HG02852 (cell line): ENCODE results near the gene CSKMT.
A peak's percentile ranks its signal among the peaks of the same experiment; 100 is the strongest.
"Not testable (repeated sequence)": the region's sequence is repeated elsewhere in the genome, so short reads cannot be mapped to it uniquely, and the experiment has no call there.

Experiments
- ATAC-seq: cut with Tn5 transposase; IDR thresholded peaks from one replicate; pipeline ENCODE4 v1.9.1; 2021; ENCODE audit warnings: mild to moderate bottlenecking, moderate library complexity; ENCODE audit not compliant: unreplicated experiment

The CSKMT gene

DNA sequence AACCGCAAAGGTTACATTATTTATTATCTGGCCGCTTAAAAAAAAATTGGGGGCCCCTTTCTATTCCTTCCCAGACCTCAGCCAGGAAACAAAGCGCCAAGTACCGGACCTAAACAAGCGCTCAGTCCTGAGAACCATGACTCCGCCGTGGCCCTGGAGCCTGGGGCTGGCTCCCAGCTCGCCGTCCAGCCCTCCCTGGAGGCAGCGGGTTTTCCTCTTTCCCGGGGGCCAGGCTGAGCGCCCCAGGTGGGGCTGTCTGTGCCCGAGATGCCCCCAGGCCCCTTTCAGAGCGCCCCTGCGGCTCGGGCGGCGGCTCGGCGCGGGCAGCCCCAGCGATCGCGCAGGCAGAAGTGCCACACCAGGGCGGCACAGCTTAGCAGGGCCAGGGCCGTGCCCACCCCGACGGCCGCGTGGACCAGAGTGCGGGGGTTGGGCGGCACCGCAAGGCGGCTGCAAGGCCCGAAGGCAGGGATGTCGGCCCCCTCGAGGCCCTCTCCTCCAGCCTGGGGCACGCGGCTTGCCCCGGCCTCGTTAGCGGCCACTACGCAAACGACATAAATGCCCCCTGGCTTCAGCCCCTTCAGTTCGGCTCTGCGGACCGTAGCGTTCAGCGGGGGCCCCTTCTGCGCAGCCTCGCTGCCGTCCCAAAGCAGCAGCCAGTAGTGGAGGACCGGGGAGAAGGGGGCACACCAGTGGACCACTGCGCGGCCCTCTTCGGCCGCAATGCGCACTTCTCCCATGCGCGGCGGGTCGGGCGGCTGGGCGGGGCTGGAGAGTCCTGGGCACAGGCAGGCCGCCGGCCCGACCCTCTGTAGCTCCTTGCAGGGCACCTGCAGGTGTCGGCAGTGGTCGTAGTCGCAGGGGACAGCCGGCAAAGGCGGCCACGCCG is 22.6 kb downstream of the CSKMT start:
- no peak for ATAC-seq

DNA sequence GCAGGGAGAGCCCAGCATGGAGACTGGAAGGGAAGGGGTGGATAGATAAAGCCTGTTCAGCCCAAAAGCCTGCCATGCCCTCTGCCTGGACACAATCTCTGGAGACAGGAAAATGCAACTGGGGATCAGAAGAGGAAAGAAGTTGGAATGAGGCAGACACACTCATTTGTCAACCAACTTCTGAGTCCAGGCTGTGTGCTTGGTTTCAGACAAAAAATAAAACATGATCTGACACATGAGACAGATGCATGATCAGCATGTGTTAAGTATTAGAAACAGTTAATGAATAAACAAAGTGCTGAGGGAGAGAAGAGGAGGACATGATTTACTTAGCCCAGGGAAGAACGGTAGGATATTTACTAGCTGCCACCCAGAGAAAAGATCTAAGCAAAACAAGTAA is 23.4 kb downstream of the CSKMT start:
- ATAC-seq: no peak

DNA sequence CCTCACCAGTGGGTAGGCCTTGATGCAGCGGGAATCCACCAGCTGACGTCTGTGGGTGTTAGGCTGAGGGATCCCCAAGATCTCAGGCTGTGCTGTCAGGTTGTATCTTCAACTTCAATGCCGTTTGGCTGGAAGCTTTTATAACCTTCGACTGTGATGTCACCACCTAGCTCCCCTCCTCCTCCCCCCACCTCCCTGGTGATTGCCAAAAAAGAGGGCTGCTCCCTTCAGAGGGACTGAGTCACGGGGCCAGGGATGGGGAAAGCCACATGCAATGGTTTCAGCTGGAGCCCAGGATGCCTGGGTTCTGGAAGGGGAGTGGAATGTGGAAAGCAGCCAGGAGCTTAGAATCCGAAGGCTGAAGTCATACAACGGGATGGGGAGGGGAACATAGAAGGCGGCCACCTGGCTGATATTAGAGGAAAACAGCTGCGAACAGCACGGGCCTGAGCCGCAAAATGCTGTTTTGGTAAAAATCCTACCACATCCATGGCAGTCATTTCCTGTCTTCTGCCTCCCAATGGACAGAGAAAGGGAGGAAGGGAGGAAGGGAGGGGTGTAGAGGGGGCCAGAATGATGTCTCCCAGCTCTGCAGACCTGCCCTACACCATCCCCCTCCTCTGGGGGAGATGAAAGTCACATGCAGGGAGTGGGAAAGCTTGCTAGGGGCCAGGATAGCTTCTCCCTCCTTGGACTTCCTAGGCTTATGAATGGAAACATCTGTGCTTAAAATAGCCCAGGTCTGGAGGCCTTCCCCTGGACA is 24.5 kb downstream of the CSKMT start, which contains the start of gene LRRN4CL:
Gene LRRN4CL (minus strand): TSS at position 110 of the 763 bp plus-strand sequence. CDS start 1,022 bp downstream, outside the sequence.
- ATAC-seq: no peak

DNA sequence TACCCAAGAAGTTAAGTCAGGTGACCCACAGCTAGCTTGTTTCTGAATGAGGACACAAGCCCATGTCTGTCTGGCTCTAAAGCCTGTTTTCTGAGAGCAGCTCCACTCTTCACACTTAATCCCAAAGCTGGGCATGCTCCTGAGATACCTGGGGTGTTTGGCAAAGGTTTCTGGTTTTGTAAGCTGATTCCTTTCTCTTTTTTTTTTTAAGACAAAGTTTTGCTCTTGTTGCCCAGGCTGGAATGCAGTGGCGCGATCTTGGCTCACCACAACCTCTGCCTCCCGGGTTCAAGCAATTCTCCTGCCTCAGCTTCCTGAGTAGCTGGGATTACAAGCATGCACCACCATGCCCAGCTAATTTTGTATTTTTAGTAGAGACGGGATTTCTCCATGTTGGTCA is 28.5 kb downstream of the CSKMT start:
- ATAC-seq: not testable (repeated sequence)

DNA sequence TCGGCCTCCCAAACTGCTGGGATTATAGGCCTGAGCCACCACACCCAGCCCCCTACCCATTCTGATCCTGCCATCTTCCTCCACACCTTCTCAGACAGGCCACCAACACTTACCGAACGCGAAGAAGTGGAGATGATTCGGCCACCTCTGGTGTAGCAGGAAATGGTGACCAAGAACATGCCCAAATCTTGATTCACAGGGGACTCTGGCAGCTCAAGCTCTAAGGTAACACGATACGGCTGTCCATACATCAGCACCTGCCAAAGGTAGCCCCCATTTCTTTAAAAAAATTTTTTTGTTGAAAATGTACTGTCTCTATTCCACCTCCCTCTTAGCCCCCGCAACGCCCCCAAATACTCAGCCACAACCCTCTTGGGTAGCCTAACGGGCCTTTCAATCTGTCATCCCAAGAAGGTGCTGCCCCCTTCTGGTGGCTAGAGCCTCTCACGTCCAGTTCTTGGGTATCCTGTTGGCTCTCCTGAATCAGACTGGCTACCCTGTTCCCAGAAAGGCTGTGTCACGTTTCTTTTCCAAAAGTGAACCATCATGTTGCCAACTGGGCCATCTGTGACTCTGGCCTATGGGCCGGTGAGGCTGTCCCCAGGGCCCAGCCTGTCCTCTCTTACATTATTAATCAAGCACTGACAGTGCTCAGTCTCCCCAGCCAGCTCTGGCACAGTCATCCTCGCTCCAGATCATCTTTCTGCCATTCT is 29.5 kb downstream of the CSKMT start:
- no peak for ATAC-seq

DNA sequence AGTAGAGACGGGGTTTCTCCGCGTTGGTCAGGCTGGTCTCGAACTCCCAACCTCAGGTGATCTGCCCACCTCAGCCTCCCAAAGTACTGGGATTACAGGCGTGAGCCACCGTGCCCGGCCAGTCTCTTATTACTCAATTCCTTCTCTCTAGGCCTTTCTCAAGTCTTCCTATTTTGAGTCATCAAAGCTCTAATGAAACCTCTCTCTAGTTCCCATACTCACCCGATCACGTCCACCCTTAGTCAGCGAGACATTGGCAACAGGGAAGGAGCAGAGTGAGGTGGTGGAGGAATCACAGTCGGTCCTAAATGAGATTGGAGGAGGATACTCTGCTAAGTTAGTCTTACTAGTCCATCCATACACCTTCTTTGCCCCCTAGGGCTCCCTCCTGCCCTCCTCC is 37.1 kb downstream of the CSKMT start:
- ATAC-seq: no peak

DNA sequence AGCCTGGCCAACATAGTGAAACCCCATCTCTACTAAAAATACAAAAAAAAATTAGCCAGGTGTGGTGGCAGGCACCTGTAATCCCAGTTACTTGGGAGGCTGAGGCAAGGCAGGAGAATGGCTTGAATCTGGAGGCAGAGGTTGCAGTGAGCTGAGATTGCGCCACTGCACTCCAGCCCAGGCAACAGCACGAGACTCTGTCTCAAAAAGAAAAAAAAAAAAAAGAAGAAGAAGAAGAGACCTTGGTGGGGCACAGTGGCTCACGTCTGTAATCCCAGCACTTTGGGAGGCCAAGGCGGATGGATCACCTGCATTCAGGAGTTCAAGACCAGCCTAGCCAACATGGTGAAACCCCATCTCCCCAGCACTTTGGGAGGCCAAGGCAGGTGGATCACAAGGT is 38.8 kb downstream of the CSKMT start:
- not testable (repeated sequence) for ATAC-seq

DNA sequence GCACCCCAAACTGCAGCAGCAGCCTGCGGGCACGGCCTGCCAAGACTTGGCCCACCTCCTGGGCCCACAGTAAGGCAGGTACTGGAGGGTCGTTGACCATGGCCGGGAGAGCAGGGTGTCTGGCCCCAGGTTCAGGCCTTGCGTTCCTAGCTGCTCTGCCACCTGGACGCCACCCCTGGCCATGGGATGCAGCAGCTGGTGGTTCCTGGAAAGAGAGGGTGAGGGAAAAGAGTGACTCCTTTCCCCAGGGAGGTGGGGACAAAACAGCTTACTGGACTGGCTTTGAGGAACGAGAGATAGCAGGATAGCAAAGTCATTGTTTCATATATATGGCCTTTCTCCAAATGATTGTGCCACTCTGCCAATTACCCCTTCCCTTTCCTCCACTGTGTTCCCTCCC is 40.3 kb downstream of the CSKMT start:
- no peak for ATAC-seq

DNA sequence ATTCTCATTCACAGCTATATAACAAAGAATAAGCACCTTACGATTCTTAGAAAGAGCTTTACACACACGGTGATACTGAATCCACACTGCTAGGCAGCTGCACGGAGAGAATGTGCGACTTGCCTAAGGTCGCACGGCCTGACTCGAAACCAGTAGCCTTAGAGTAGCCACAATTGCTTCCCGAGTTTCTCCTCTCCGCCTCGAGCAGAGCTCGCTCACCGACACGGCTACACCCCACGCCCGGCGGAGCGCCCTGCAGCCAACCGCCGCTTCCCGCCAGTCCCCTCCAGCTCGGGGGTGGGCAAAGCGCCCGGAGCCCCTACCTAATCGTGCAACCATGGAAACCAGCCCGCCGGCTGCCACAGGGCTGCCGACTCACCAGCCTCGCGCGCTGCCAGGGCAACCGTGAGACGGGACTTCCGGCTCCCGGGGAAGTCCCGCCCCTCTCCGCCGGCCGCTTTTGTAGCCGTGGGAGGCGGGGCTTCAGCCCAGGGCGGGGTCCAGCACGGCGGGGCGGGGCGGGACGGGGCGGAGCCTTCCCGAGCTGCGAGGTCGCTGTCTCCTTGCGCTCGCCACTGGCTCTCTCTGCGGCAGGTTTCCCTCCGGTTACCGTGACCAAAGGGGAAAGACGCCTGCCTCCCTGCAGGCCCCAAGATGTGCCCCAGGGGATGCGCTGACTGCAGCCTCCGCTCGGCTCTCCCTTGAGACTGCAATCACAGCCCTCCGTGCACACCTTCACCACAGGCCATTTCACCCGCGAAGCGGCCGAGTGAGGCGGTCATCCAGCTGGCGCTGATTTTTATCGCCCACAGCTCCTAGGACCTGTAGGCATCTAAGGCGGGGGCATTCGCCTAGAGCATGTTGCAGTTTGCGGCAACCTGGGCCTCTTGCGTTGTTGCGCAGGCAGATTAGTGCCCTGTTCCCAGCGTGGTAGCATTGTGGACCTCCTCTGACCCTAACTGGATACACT is 41.1 kb downstream of the CSKMT start:
- peak; percentile 47 for ATAC-seq

DNA sequence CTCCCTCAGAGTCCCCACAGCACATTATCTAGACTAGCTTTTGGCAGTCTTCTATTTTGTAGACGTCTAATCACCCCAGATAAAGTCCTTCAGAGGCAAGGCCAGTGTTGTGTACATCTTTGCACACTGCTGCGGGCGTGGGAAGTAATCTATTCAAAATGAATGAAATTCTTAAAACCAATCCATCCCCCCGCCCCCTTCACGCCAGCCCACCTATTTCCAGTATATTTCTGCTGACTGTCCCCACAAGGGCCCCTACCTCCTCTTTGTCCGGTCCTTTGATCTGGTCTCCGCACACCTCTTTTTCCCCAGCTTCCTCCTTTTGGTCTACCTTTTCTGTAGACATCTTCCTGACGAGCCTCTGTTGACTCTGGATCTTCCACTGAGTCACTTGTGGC is 41.7 kb downstream of the CSKMT start:
- ATAC-seq: no peak

DNA sequence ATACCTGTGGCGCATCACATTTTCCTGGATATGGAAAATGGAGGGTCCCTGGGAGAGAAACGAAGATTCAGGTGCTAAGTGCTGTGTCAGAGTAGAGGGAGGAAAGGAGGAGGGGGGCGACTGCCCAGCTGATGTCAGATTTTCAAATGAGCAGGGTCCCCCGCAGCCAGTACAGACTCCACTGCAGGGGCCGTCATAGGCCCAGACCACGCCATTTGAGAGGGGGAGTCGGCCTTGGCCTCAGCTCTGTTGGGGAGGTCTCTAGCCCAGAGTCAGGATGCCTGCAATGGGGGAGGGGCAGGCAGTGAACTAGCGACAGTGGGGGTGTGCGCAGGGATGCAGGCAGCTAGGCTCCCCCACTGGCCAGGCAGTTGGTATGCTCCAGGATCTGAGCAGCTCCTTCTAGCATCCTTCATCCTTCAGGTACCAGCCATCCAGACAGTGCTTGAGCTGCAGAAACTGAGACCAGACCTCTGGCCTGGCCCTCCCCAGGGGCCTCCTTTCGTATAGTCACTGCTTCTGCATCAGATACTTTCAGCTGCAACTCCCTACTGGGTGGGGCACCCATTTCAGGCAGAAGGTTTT is 42.3 kb downstream of the CSKMT start, which contains the start of the genes BSCL2 and GNG3:
Gene BSCL2 (minus strand): TSS at position 148 of the 585 bp plus-strand sequence. CDS start 229 bp downstream, outside the sequence.
Gene GNG3 (plus strand): TSS at position 400 of the 585 bp plus-strand sequence. CDS start 620 bp downstream, outside the sequence.
- ATAC-seq: no peak

DNA sequence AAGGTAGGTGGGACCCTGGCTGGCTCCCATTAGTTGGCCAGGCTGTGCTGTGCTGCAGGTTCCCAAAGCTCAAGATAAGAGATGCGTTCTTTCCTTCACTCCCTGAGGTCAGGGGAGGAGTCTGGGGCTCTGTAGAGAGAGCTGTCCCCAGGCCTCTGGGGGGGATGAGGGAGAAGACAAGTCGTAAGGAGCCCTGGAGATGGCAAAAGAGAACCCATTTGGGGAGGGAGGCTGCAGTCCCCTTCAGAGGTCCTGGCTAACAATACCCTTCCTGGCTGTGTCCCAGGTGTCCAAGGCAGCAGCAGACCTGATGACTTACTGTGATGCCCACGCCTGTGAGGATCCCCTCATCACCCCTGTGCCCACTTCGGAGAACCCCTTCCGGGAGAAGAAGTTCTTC is 43.3 kb downstream of the CSKMT start:
- no peak for ATAC-seq

DNA sequence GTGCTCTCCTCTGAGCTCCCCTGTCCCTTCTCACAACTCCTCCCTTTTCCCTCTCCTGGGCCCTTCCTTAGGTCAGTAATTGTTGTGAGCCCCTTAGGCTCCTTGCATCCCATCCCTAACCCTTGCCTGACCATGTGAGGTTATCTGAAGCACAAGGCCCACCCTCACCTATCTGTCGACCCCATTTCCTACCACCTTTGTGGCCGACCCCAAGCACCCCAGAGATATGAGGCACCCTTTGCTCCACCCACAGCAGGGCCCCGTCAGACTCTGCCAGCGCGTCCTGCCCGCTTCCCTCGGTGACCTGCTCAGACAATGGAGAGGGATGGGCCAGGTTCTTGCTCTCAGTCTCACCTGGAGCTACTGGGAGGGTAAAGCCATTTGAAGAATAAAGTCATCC is 43.7 kb downstream of the CSKMT start:
- no peak for ATAC-seq

DNA sequence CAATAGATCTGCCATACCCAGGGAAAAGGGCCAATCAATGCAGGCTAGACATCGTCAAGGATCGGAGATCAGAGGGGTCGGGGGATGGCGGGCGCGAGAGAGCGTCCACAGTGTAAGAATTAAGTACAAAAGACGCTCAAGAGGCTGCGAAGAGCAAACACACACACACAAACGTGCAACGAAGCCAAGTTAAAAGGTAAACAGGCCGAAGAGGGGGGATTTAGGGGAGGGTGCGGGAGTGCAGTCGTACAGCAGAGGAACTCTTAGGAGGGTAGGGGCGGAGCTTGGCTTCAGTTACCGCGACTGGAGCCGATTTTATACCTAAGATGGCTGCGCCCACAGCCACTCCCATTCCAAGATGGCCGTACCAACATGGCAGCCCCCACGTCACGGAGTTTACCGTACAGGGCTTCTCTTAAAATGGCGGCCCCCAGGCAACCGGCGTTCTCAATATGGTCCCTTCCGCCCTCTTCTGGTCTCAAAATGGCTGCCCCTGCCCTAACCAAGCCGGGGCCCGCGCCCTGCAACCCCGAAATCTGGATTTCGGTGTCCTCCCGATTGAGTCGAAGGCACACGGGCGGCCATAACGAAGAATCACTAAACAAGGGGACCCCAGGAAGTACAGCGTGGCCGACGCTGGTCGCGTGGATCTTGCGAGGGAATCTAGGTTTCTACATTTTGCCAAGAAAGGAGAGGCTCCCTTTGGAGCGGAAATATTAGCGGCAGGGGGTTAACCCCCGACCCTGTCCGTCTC is 44.3 kb downstream of the CSKMT start:
- peak; percentile 75 for ATAC-seq

DNA sequence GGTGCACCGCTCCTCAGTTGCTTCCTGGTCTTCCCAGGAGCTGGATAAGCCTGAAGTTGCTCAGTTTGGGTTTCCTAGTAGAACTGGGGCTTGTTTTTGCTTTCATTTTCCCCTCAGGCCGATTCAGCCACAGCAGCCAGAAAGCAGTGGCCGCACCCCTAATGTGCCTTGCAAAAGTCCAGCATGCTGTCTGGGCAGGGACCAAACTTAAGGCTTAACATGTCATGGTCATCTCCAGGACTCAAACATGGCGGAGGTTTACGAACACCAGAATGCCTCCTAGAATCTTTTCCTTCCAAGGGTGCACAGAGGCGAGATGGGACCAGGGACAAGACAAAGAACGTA is 44.9 kb downstream of the CSKMT start:
- no peak for ATAC-seq

DNA sequence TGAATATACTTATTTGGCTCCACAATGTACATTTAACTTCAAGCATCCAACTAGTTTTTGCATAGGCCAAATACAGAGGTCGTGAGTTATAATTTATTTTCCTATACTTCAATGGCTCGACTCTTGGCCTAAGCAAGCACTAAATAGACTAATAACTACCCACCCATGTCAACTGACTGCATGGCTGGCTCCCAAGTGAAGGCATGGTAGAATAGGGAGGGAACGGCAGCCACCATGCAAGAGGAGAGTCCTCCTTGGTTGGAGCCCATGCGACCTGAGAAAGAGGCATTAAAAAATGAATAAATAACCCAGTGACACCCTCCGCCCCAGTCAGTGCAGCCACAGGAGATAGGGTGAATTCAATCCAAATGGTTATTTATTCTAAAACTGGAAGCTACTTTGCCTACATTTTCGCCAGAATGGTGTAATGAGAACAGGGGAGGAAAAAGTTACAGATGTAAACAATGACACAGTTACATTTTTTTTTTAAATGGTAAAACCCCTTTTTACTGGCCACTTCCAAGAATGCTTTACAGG is 47.2 kb downstream of the CSKMT start:
- ATAC-seq: no peak

DNA sequence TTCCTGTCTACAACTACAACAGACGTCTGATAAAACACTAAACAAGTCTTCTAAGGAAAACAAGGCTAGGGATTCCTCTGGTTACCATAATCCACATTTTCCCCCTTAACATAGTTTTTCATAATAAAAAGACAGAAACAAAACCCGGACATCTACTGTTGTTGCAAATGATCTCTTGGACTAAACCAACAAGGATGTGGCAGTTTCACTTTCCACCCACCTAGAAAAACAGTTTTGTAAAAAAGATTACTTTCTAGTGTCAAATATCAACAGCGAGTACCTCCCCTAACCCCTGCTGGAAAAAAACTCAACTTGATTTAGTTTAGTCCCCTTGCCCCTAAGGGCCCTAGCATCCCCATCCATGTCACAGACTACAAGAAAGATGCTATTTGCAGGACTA is 47.7 kb downstream of the CSKMT start:
- no peak for ATAC-seq

DNA sequence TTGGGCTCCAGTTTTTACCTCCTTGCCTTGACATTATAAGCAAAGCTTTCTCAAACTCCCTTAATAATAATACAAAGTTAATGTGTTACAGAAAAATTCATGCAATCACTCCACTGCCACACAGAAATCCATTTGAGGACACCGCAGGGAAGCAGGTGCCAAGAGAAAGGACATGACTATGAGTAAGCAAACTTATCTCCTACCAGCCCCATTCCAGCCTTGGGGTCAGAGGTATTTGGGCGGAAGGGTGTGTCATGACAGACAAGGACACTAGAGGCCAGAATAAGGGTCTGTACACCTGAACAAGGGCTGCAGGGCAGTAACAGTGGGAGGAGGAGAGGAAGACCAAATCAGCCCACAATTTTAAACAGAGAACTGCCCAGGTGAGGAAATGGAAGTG is 48.2 kb downstream of the CSKMT start:
- ATAC-seq: no peak
